GM21423 (cell line): Measurements from ENCODE around the gene IBTK.
"Not testable (repeated sequence)": the region's sequence is repeated elsewhere in the genome, so short reads cannot be mapped to it uniquely, and the experiment has no call there.

Experiments used
- ATAC-seq: cut with Tn5 transposase; IDR thresholded peaks from one replicate; pipeline ENCODE4 v1.9.1; 2021; ENCODE audit warnings: mild to moderate bottlenecking, moderate library complexity; ENCODE audit not compliant: unreplicated experiment

The IBTK gene, protein sequence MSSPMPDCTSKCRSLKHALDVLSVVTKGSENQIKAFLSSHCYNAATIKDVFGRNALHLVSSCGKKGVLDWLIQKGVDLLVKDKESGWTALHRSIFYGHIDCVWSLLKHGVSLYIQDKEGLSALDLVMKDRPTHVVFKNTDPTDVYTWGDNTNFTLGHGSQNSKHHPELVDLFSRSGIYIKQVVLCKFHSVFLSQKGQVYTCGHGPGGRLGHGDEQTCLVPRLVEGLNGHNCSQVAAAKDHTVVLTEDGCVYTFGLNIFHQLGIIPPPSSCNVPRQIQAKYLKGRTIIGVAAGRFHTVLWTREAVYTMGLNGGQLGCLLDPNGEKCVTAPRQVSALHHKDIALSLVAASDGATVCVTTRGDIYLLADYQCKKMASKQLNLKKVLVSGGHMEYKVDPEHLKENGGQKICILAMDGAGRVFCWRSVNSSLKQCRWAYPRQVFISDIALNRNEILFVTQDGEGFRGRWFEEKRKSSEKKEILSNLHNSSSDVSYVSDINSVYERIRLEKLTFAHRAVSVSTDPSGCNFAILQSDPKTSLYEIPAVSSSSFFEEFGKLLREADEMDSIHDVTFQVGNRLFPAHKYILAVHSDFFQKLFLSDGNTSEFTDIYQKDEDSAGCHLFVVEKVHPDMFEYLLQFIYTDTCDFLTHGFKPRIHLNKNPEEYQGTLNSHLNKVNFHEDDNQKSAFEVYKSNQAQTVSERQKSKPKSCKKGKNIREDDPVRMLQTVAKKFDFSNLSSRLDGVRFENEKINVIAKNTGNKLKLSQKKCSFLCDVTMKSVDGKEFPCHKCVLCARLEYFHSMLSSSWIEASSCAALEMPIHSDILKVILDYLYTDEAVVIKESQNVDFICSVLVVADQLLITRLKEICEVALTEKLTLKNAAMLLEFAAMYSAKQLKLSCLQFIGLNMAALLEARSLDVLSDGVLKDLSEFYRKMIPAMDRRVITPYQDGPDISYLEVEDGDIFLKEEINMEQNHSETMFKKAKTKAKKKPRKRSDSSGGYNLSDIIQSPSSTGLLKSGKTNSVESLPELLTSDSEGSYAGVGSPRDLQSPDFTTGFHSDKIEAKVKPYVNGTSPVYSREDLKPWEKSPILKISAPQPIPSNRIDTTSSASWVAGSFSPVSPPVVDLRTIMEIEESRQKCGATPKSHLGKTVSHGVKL (N-terminal part only)

DNA sequence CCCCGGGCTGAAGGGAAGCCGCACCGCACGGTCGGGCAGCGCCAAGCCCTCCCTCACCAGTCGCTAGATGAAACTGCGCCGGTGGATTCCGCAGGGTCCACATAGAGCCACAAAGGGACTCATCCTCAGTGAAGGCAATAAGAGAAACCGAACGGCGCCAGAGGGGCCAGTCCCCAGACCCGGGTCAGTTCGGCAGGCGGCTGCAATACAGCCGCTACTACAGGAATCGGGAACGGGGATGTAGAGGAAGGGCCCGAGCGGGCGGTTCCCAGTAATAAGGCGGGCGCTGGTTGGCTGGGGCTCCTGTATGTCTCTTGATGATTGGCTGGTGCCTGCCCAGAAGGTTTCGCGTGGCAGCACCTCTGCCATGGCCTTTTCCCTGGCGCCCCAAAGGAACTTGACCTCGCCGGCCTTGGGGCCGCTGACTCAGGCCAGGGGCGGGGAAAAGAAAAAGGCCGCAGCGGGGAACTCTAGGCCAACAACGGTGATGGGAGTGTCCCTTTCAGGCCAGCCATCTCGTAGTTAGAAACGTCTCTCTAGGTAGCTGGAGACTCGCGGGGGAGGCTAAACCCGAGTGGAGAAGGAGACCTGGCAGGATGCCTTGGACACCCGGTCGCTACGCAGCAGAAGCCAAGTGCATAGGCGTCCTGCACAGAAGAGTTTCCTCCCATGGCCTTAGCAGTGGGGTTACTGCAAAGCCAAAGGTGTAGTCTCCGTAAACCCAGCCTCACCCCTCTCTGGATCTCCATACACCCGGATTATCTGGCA, at the start of gene IBTK:
Gene IBTK (minus strand): TSS at position 240 of the 768 bp plus-strand sequence. CDS start 7,258 bp downstream, outside the sequence.
- peak; percentile 80 for ATAC-seq

DNA sequence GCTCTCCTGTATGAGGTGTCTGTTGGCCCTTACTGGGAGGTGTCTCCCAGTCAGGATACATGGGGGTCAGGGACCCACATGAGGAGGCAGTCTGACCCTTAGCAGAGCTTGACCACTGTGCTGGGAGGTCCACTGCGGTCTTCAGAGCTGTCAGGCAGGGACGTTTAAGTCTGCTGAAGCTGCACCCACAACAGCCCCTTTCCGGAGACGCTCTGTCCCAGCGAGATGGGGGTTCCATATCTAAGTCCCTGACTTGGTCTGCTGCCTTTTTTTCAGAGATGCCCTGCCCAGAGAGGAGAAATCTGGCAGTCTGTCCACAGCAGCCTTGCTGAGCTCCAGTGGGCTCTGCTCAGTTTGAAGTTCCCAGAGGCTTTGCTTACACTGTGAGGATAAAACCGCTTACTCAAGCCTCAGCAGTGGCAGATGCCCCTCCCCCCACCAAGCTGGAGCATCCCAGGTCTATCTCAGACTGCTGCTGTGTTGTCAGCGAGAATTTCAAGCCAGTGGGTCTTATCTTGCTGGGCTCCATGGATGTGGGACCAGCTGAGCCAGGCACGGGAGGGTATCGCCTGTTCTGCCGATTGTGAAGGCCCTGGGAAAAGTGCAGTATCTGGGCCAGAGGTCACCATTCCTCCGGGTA, 36.3 kb upstream of the IBTK start:
- ATAC-seq, result no peak

DNA sequence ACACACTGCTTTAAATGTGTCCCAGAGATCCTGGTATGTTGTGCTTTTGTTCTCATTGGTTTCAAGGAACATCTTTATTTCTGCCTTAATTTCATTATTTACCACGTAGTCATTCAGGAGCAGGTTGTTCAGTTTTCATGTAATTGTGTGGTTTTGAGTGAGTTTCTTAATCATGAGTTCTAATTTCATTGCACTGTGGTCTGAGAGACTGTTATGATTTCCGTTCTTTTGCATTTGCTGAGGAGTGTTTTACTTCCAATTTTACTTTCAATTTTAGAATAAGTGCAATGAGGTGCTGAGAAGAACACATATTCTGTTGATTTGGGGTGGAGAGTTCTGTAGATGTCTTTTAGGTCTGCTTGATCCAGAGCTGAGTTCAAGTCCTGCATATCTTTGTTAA, 34.0 kb upstream of the IBTK start:
- ATAC-seq, result not testable (repeated sequence)

DNA sequence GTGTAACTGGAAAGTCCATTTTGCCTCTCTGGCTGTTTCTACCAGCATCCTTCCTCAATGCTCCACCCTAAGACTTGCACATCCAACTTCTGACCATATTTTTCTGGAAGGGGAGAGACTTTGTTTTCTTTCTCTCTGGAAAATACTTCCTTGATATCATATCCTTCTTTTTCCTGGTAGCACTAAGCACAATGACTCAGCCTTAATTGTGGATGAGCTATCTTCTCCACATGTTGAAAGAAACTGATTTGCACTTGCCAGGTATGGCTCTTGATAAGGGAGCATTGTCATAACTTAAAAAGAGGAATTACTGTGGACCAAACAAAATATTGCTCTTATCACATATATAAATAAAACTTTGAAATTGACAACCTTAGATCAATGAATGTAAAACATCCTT, 30.1 kb upstream of the IBTK start:
- no peak for ATAC-seq

DNA sequence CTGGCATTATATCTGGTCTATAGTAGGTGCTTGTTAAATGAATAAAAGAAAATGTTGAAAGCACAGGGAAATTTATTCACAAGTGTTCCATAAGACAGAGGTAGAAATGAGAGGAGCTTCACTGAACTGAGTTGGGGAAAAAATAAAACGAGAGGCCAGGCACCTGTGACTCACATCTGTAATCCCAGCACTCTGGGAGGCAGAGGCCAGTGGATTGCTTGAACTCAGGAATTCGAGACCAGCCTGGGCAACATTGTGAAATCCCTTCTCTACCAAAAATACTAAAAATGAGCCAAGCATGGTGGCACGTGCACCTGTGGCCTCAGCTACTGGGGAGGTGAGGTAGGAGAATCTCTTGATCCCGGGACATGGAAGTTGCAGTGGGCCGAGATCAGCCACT, 28.1 kb upstream of the IBTK start:
- ATAC-seq, result no peak

DNA sequence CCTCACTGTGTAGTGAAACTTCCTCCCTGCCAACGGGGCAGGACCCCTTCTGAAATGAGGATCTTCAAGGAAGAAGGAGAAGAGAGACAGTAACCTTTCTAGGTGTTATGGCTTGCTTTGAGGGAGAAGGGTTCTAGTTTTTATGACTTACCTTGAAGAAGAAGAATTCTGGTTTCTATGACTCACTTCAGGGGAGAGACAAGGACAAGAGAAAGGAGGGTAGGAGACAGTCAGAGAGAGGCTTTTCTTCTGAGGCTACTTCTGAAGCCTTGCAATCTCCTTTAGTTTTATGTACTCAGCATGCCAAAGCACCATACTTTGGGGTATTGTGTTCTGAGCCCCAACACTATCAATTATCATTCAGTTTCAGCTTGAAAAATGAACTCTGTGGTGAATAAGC, 25.8 kb upstream of the IBTK start:
- ATAC-seq, result no peak

DNA sequence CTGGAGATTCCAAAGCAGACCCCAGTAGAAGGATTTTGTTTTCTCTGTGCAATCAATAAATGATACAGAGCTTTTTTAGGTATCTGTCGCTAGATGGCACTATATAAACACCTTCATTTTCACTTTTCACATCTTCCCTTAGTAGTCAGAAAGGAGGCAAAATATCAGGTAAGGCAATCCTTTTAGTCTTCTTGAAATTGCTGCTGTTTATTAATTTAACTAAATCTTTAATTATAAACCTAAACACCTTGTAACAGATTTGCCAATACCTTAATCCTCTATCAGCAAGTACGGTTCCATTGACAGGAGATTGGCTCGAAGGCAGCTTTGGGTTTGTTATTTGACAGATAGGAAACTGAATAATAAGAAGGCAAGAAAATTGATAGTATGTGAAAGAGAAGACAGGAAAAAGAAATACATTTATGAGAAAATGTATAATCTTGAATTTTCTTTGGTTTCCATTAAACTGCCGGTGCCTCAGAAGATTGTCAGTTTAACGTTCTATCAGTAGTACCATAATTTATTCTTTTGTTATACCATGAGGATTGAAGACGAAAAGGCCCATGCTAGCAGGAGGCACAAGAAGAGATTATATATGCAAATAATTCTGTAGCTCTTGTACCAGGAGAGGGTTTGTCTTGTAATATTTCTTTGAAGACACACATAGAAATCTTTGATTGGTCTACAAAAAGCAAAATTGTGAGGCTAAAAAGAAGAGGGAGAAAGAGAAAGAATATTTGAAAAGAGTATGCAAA, 23.5 kb upstream of the IBTK start:
- no peak for ATAC-seq

DNA sequence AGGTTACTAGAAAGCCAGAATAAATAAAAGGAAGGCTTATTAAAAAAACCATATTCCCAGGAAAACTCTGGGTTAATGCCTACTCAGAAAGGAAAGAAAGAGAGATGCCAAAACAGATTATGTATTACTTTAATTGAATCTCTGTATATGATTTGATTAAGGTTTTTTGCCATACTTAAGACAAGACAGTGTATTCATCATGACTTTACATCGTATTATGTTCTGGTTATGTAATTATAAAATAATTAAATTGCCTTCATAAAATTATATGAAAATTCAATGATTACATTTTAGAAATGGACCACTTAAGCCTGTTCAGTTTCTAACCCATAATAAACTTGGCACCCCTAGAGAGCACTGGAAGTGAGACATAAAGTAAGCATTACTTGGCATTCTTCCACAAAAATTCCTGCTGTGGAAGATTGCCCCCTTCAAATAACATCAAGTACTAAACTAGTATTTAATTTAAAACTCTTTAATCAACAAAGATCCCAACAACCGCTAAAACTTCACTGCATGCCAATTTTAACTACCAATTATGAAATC, 20.8 kb upstream of the IBTK start:
- no peak for ATAC-seq

DNA sequence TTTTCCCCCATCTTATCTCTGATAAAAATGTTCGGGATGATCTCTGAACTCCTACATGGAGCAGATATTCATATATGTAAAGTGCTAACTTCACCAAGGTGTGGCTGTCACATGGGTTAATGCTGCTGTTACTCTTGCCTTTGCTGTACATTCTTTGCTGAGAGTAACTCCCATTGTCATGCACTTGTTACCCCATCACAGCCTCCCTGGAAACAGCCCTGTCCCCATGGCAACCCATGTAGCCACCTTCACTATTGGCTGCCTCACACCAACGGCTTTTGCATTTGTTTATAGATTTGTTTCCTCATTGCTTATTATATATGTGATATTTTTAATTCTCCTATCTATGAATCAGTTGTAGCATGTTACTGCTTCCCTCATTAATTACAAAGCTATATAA, 17.3 kb upstream of the IBTK start:
- no peak for ATAC-seq

DNA sequence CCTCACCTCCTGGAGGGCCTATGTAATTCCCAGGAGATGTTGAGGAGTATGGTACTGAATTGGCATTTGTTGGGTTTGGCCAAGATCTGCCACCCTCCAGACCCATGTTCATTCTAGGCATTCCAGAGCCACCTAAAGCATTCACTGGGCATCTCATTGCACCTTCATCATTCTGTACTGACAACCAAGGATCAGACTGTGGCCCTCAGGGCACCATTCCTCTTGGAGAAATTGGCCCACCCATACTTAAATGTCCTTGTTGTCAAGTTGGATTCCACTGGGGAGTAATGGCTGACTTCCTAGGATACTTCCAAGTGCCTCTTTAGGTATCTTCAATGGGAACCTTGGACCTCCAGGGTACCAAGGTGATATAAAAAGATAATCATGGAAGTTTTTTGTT, 16.8 kb upstream of the IBTK start:
- no peak for ATAC-seq

DNA sequence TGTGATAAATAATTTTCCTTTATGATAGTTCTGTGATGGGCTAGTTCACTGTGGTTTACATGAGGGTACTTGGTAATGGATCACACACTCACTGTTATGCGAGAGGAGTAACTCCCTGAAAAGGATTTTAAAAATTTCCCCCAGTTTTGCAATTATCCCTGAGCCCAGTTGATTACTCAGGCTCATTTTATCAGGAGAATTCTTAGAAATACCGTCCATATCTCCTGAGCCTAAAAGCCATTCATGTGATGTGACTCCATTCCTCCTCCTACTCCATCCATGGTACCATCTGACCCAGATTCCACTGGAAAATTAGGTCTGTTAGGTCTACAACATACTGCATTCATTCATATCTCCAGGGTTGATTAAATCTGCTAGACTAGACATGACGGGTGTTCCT, 16.4 kb upstream of the IBTK start:
- no peak for ATAC-seq

DNA sequence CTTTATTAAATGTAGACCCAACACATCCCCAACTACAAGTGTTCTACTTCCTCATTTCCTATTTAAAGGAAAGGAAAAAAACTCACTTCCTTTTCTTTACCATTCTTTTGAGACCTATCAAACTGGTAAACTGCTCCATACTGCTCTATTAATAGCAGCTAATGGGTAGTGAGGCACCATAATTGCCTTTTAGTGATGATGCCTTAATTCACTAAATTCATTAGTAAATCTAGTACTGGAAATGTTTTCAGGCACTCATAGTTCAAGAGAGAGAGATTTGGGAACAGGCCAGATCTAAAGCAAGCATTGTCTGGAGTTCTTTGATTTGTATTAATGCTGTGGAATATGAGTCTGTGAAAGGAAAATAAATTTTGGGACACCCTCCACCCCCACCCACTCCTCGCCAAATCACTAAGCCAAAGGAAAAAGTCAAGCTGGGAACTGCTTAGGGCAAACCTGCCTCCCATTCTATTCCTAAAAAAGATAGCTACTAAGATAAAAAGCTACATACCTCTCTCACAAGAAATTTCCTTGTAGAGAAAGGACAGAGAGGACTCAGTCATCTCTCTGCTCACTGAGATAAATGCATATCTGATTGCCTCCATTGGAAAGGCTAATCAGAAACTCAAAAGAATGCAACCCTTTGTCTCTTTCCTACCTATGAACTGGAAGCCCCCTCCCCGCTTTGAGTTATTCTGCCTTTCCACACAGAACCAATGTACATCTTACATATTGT, 13.6 kb upstream of the IBTK start:
- ATAC-seq, result no peak

DNA sequence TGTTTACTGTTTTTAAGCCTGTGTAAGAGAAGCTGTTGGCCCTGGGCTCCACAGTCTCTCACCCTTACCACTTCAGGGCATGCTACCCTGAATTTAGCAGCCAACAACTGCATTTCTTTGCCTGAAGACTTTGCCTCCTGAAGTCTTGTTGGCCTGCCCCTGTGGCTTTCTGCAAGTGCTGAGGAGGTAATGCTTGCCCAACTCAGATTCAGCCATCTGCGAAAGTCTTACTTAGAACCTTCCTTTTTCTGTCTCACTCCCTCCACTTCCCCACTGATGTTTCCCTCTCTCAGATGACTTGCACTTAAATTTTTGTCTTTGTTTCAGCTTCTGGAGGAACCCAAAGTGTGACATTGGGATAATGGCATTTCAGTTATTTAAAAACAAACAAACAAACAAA, 11.8 kb upstream of the IBTK start:
- no peak for ATAC-seq

DNA sequence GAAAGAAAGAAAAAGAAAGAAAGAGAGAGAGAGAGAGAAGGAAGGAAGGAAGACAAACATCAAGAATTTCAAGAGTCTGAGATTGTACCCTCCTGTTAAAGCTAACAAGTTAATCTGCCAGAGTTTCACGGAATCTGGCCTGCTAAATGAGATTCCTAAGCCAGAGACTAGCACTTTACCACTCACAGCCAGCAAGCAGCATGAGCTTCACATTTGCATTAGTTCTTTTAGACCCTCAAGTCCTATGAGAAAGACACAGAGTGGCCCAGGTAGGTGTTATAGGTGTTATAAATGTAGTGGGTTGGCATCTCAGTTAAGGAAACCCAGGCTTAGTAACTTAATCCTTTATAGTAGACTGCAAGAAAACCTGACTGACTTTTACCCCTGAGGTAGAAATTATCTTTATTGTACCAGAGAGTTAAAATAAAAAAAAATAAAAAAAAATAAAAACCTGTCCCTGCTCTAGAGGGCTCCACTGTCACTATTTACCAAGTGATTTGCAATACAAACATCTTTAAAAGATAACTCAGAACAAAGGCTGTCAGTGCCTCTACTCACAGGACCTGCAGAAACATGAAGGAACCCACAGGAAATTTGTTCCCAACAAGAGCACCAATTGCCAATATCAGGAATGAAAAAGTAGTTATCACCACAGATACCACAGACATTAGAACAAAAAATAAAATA, 9.7 kb upstream of the IBTK start:
- no peak for ATAC-seq

DNA sequence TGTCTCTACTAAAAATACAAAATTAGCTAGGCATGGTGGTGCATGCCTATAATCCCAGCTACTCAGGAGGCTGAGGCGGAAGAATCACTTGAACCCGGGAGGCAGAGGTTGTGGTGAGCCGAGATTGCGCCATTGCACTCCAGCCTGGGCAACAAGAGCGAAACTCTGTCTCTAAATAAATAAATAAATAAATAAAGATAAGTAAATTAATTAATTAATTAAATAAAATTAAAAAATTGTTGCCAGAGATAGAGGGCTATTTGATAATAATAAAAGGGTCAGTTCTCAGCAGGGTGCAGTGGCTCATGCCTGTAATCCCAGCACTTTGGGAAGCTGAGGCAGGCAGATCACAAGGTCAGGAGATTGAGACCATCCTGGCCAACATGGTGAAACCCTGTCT, 7.2 kb upstream of the IBTK start:
- ATAC-seq, result not testable (repeated sequence)

DNA sequence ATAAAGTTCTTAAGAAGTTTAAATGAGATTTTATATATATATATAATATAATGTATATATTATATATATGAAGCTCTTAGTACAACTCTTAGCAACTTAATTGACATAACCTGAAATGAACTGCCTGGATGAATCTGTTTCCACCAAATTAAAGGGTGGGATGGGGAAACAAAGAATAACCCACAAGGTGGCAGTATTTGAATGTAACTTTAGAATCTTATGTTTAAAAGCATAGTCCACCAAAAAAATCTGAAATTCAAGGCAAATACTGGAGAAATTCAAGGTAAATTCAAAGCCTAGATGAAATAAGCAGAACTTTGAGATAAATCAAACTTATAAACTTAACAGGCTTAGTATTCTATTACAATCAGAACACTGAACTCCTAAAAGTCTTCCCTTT, 4.4 kb upstream of the IBTK start:
- no peak for ATAC-seq

DNA sequence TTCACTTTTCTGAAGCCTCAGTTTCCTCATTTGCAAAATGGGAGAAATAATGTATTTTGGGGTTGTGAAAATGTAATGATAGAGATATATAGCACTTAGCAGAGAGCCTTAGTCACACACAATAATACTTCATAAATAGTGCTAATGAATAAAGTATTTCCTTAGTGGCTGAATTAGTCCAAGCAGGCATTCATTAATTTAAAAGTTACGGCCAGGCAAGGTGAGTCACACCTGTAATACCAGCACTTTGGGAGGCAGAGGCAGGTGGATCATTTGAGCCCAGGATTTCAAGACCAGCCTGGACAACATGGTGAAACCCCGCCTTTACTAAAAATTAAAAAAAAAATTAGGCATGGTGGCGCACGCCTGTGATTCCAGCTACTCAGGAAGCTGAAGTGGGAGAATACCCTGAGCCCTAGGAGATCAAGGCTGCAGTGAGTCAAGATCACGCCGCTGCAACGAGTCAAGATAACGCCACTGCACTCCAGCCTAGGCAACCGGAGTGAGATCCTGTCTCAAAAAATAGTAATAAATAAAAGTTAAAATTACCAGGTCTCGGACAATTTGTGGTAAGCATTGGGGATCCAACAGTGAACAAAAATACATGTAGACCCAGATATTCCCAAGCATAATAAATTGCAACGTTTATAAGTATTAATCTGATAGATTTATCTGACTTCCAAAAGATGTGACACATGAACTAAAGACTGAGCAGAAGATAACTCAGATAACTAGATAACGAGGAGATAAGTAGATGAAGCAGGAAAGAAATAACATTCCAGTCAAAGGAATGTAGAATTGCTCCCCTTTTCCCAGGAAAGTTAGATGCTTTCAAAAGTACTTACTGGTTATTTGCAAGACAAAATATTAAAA, 2.1 kb upstream of the IBTK start:
- no peak for ATAC-seq
